OCI-LY7 (cell line): ENCODE results near the gene NUDT8.

Source experiments
- CTCF ChIP-seq: fragments of 200-600 bp; sonication (generic); conservative IDR thresholded peaks from 2 replicates; pipeline ENCODE4 v1.5.1; 2014; ENCODE audit warnings: mild to moderate bottlenecking, antibody characterized with exemption, low read length, moderate library complexity, mixed read lengths
- EZH2phosphoT487 ChIP-seq: fragments of 200-600 bp; sonication (generic); IDR thresholded peaks from 2 replicates; pipeline ENCODE4 v1.6.1; 2018; ENCODE audit warnings: low read depth, borderline replicate concordance, mild to moderate bottlenecking, mixed run types, antibody characterized with exemption, low read length, moderate library complexity, mixed read lengths

GRCh38 chr11:67632175-67632981, 2.6 kb upstream of the NUDT8 start:
- TF ChIP-seq CTCF = no peak
- TF ChIP-seq EZH2phosphoT487 = no peak
